H9 (cell line): ENCODE data around the gene SLC38A3. TPM values are rescaled to one million over a fixed set of nuclear protein-coding genes. Genes with fewer than 3 reads are reported as not detected.

Experiments
- DNase-seq: peaks from one replicate; pipeline ENCODE4 v3.0.0-alpha.2; 2017
- H2AFZ ChIP-seq: one replicate; pipeline ENCODE4 v1.6.1; 2013; ENCODE audit warnings: mild to moderate bottlenecking, low read length, control low read depth, moderate library complexity
- H2AK5ac ChIP-seq: 2 replicates; pipeline ENCODE4 v1.6.1; 2013; ENCODE audit warnings: low read length, control low read depth, mixed read lengths; ENCODE audit not compliant: insufficient read length
- H2BK120ac ChIP-seq: one replicate; pipeline ENCODE4 v1.6.1; 2013; ENCODE audit warnings: low read depth, mild to moderate bottlenecking, low read length, control low read depth, inconsistent platforms; ENCODE audit not compliant: poor library complexity, severe bottlenecking
- H2BK12ac ChIP-seq: 2 replicates; pipeline ENCODE4 v1.6.1; 2013; ENCODE audit warnings: low read length, control low read depth, mixed read lengths, low read depth; ENCODE audit not compliant: insufficient read length
- H2BK15ac ChIP-seq: 2 replicates; pipeline ENCODE4 v1.6.1; 2013; ENCODE audit warnings: low read depth, low read length, control low read depth
- H2BK20ac ChIP-seq: one replicate; pipeline ENCODE4 v1.6.1; 2013; ENCODE audit warnings: low read depth, mild to moderate bottlenecking, low read length, control low read depth, inconsistent platforms; ENCODE audit not compliant: poor library complexity, severe bottlenecking
- H2BK5ac ChIP-seq: 2 replicates; pipeline ENCODE4 v1.6.1; 2013; ENCODE audit warnings: low read length, control low read depth, mixed read lengths; ENCODE audit not compliant: insufficient read length
- H3K14ac ChIP-seq: 2 replicates; pipeline ENCODE4 v1.6.1; 2013; ENCODE audit warnings: low read length, control low read depth; ENCODE audit not compliant: insufficient read depth
- H3K18ac ChIP-seq: 2 replicates; pipeline ENCODE4 v1.6.1; 2013; ENCODE audit warnings: low read depth, mild to moderate bottlenecking, mixed read lengths, low read length, control low read depth; ENCODE audit not compliant: insufficient read length
- H3K23ac ChIP-seq: 2 replicates; pipeline ENCODE4 v1.6.1; 2013; ENCODE audit warnings: low read length, control low read depth, mixed read lengths, low read depth; ENCODE audit not compliant: insufficient read length
- H3K23me2 ChIP-seq: 2 replicates; pipeline ENCODE4 v1.6.1; 2013; ENCODE audit warnings: low read depth, mild to moderate bottlenecking, mixed read lengths, low read length, control low read depth; ENCODE audit not compliant: insufficient read length, poor library complexity, severe bottlenecking
- H3K27ac ChIP-seq: 2 replicates; pipeline ENCODE4 v1.5.1; 2013; ENCODE audit warnings: low read length, control low read depth, mixed read lengths, low read depth; ENCODE audit not compliant: insufficient read length
- H3K27me3 ChIP-seq: 2 replicates; pipeline ENCODE4 v1.6.1; 2013; ENCODE audit warnings: low read length, control low read depth, inconsistent platforms; ENCODE audit not compliant: insufficient read depth
- H3K4ac ChIP-seq: 2 replicates; pipeline ENCODE4 v1.6.1; 2013; ENCODE audit warnings: low read depth, mild to moderate bottlenecking, control low read depth, inconsistent platforms, low read length, moderate library complexity
- H3K4me1 ChIP-seq: 2 replicates; pipeline ENCODE4 v1.6.1; 2013; ENCODE audit warnings: low read length, control low read depth, inconsistent platforms; ENCODE audit not compliant: insufficient read depth
- H3K4me2 ChIP-seq: 2 replicates; pipeline ENCODE4 v1.6.1; 2013; ENCODE audit warnings: low read length, control low read depth, mixed read lengths; ENCODE audit not compliant: insufficient read length, insufficient read depth
- H3K56ac ChIP-seq: 2 replicates; pipeline ENCODE4 v1.6.1; 2013; ENCODE audit warnings: low read depth, mild to moderate bottlenecking, mixed read lengths, low read length, control low read depth; ENCODE audit not compliant: insufficient read length
- H3K79me1 ChIP-seq: 2 replicates; pipeline ENCODE4 v1.6.1; 2013; ENCODE audit warnings: low read depth, mild to moderate bottlenecking, moderate library complexity, low read length, control low read depth, inconsistent platforms; ENCODE audit not compliant: insufficient read depth, poor library complexity, severe bottlenecking
- H3K79me2 ChIP-seq: 2 replicates; pipeline ENCODE4 v1.6.1; 2013; ENCODE audit warnings: low read length, control low read depth, inconsistent platforms; ENCODE audit not compliant: insufficient read depth
- H3K9ac ChIP-seq: 2 replicates; pipeline ENCODE4 v1.6.1; 2013; ENCODE audit warnings: low read length, control low read depth, mixed read lengths; ENCODE audit not compliant: insufficient read length; ENCODE audit errors: extremely low read depth
- H3K9me3 ChIP-seq: one replicate; pipeline ENCODE4 v1.6.1; 2013; ENCODE audit warnings: low read depth, low read length, inconsistent platforms; ENCODE audit not compliant: control insufficient read depth
- H3T11ph ChIP-seq: one replicate; pipeline ENCODE4 v1.6.1; 2013; ENCODE audit warnings: mild to moderate bottlenecking, low read length, control low read depth, inconsistent platforms
- H4K20me1 ChIP-seq: one replicate; pipeline ENCODE4 v1.6.1; 2013; ENCODE audit not compliant: control insufficient read depth, insufficient read length, insufficient read depth
- H4K5ac ChIP-seq: 2 replicates; pipeline ENCODE4 v1.6.1; 2013; ENCODE audit warnings: low read depth, mild to moderate bottlenecking, mixed read lengths, low read length, control low read depth; ENCODE audit not compliant: insufficient read length
- H4K8ac ChIP-seq: replicated peaks from 2 replicates; pipeline ENCODE4 v1.6.1; 2013; ENCODE audit warnings: low read length, control low read depth, mixed read lengths, low read depth; ENCODE audit not compliant: insufficient read length
- H4K91ac ChIP-seq: 2 replicates; pipeline ENCODE4 v1.6.1; 2013; ENCODE audit warnings: low read depth, mild to moderate bottlenecking, moderate library complexity, mixed read lengths, low read length, control low read depth; ENCODE audit not compliant: insufficient read length
- H3K27ac Mint-ChIP-seq, 3 experiments: 2 replicates in 2 of 3; 3 replicates in 1 of 3; pipeline ENCODE4 v1.8.0; 2020 to 2021; ENCODE audit warnings: mixed read lengths in 3 of 3, mild to moderate bottlenecking in 1 of 3, moderate library complexity in 1 of 3
- H3K27me3 Mint-ChIP-seq: 2 replicates; pipeline ENCODE4 v1.8.0; 2021; ENCODE audit warnings: low read depth, mild to moderate bottlenecking, moderate library complexity, mixed read lengths
- H3K36me3 Mint-ChIP-seq, 3 experiments: 2 replicates in 2 of 3; 3 replicates in 1 of 3; pipeline ENCODE4 v1.8.0; 2020 to 2021; ENCODE audit warnings: low read depth in 3 of 3, mixed read lengths in 3 of 3; ENCODE audit not compliant: insufficient read depth in 1 of 3
- H3K4me1 Mint-ChIP-seq, 2 experiments: 2 replicates each; pipeline ENCODE4 v1.8.0; 2020; ENCODE audit warnings: mixed read lengths in 2 of 2
- H3K4me3 Mint-ChIP-seq, 2 experiments: 2 replicates in 1 of 2; 3 replicates in 1 of 2; pipeline ENCODE4 v1.8.0; 2020 to 2021; ENCODE audit warnings: mild to moderate bottlenecking in 2 of 2, mixed read lengths in 2 of 2, moderate library complexity in 1 of 2
- H3K9me3 Mint-ChIP-seq, 2 experiments: 2 replicates in 1 of 2; 3 replicates in 1 of 2; pipeline ENCODE4 v1.8.0; 2020; ENCODE audit warnings: mild to moderate bottlenecking in 2 of 2, mixed read lengths in 2 of 2, moderate library complexity in 1 of 2
- WGBS: extraction: QIAGEN DNeasy Blood & Tissue Kit; methylation state at CpG from one replicate; pipeline ENCODE4 v1.1.7; 2013; ENCODE audit warnings: missing lambda C conversion rate, low lambda C conversion rate, mixed read lengths; ENCODE audit not compliant: insufficient read length; ENCODE audit errors: extremely low coverage; 5-methylcytosine and 5-hydroxymethylcytosine counted together
- total RNA-seq: library from RNA; stranded (reverse); gene quantifications from 2 replicates; pipeline ENCODE4 v1.2.1, GENCODE V29; 2021
- TF ChIP-seq, protein P1 (sequence below): fragments of 200-600 bp; sonication (generic); conservative IDR thresholded peaks from 3 replicates; pipeline ENCODE4 v1.8.0; 2021; ENCODE audit warnings: antibody characterized with exemption, mild to moderate bottlenecking

SLC38A3 gene
- total RNA-seq, 1 experiment from 2014 or later = 1.4 TPM

DNA sequence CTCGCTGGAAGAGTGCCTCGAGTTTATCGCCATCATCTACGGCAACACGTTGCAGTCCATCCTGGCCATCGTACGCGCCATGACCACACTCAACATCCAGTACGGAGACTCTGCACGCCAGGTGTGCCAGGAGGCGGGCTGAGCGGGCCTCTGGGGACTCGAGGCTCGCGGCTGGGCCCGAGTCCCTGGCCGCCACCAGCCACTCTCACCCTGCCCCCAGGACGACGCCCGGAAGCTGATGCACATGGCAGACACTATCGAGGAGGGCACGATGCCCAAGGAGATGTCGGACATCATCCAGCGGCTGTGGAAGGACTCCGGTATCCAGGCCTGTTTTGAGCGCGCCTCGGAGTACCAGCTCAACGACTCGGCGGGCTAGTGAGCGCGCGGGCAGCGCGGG lies 11.8 kb upstream of the SLC38A3 start:
- Histone ChIP-seq H3T11ph (no peak overlapping the region), H2BK15ac (no peak overlapping the region), H4K8ac (no peak overlapping the region), H3K79me2 (no peaks in the 10 kb centered on the region), H3K23me2 (no peaks in the 10 kb centered on the region), H3K9ac (no peak overlapping the region), H3K4me1 (no peaks in the 10 kb centered on the region), H4K5ac (no peak overlapping the region), H2BK5ac (no peak overlapping the region), H3K4me2 (no peak overlapping the region), H3K14ac (no peak overlapping the region), H3K18ac (no peak overlapping the region), H2BK120ac (no peak overlapping the region), H2BK20ac (no peak overlapping the region), H3K79me1 (no peaks in the 10 kb centered on the region), H3K56ac (no peak overlapping the region), H3K4ac (no peak overlapping the region), H3K27me3 (no peaks in the 10 kb centered on the region; the same call in 1 of the 2 replicates), H4K20me1 (no peaks in the 10 kb centered on the region), H4K91ac (no peak overlapping the region), H2AK5ac (no peak overlapping the region), H2AFZ (no peak overlapping the region), H3K27ac (no peak overlapping the region), H3K23ac (no peak overlapping the region), H2BK12ac (no peak overlapping the region), H3K9me3 (no peaks in the 10 kb centered on the region)
- Mint-ChIP-seq H3K27me3 (peaks cover 39% of the 10 kb centered on the region), H3K4me3 (no peak overlapping the region), H3K36me3 (no peaks in the 10 kb centered on the region), H3K4me1 (peaks cover 7 to 16% of the 10 kb centered on the region in 2 experiments), H3K9me3 (no peaks in the 10 kb centered on the region), H3K27ac (no peak overlapping the region)
- TF ChIP-seq, protein P1, sequence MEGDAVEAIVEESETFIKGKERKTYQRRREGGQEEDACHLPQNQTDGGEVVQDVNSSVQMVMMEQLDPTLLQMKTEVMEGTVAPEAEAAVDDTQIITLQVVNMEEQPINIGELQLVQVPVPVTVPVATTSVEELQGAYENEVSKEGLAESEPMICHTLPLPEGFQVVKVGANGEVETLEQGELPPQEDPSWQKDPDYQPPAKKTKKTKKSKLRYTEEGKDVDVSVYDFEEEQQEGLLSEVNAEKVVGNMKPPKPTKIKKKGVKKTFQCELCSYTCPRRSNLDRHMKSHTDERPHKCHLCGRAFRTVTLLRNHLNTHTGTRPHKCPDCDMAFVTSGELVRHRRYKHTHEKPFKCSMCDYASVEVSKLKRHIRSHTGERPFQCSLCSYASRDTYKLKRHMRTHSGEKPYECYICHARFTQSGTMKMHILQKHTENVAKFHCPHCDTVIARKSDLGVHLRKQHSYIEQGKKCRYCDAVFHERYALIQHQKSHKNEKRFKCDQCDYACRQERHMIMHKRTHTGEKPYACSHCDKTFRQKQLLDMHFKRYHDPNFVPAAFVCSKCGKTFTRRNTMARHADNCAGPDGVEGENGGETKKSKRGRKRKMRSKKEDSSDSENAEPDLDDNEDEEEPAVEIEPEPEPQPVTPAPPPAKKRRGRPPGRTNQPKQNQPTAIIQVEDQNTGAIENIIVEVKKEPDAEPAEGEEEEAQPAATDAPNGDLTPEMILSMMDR = no peak
- no peak for DNase-seq
- WGBS = no CpG with 5 or more reads among the region's 36 CpGs
